D721Med (cell line): Measurements from ENCODE around the gene MOCS3.

Experiments
- DNase-seq: peaks from one replicate; pipeline ENCODE4 v3.0.0; 2011; ENCODE audit warnings: low spot score; ENCODE audit not compliant: insufficient read length
- FAIRE-seq: peaks from 2 replicates; lab custom pipeline; 2011; peaks lifted over from hg19 to GRCh38; lab: Jason Lieb, UNC
- CTCF ChIP-seq: IDR thresholded peaks from 2 replicates; pipeline ENCODE4 v1.5.1; 2012; ENCODE audit warnings: mild to moderate bottlenecking, control low read depth; ENCODE audit not compliant: insufficient read depth; ENCODE audit errors: missing control alignments

The MOCS3 gene

GRCh38 chr20:50932016-50932485 is 26.6 kb upstream of the MOCS3 start:
- no peak for TF ChIP-seq CTCF
- FAIRE-seq, result no peak
- no peak for DNase-seq

- FAIRE-seq (no peak), DNase-seq (no peak)
- no peak for TF ChIP-seq CTCF
These were observed 25.8 kb upstream of the MOCS3 start for GRCh38 chr20:50932691-50933280.

GRCh38 chr20:50933589-50933988 is 25.0 kb upstream of the MOCS3 start:
- TF ChIP-seq CTCF, result no peak
- no peak for FAIRE-seq
- DNase-seq, result no peak

- TF ChIP-seq CTCF, result no peak
- FAIRE-seq (no peak), DNase-seq (no peak)
These were observed 15.5 kb upstream of the MOCS3 start for GRCh38 chr20:50943069-50943468.

- no peak for TF ChIP-seq CTCF
- FAIRE-seq, result no peak
- no peak for DNase-seq
These were observed 10.4 kb upstream of the MOCS3 start for GRCh38 chr20:50948132-50948785.

- DNase-seq (no peak), FAIRE-seq (no peak)
- no peak for TF ChIP-seq CTCF
These were observed 5.4 kb upstream of the MOCS3 start for GRCh38 chr20:50953196-50953595.

GRCh38 chr20:50953821-50954220 is 4.8 kb upstream of the MOCS3 start:
- DNase-seq (no peak), FAIRE-seq (no peak)
- TF ChIP-seq CTCF, result no peak
